IPS DF 4.7 (cell line): Measurements from ENCODE around the gene TMED9.

Experiments used
- DNase-seq: peaks from one replicate; pipeline ENCODE4 v3.0.0-alpha.2; 2013; ENCODE audit warnings: low spot score; ENCODE audit errors: extremely low read depth

TMED9 gene

GRCh38 chr5:177578316-177578715, 13.7 kb upstream of the TMED9 start:
- no peak for DNase-seq

- DNase-seq: no peak
Observed at GRCh38 chr5:177588413-177588909, 3.5 kb upstream of the TMED9 start.

GRCh38 chr5:177590406-177590805, 1.6 kb upstream of the TMED9 start:
- no peak for DNase-seq

GRCh38 chr5:177591690-177592009, 353 bp upstream of the TMED9 start:
- no peak for DNase-seq

GRCh38 chr5:177592905-177593304, 902 bp downstream of the TMED9 start:
- DNase-seq: no peak

GRCh38 chr5:177593511-177593910, 1.5 kb downstream of the TMED9 start:
- no peak for DNase-seq

- no peak for DNase-seq
Observed at GRCh38 chr5:177594071-177594470, 2.1 kb downstream of the TMED9 start.

- no peak for DNase-seq
Observed at GRCh38 chr5:177595026-177595585, 3.1 kb downstream of the TMED9 start.

- no peak for DNase-seq
Observed at GRCh38 chr5:177595991-177596774, 4.2 kb downstream of the TMED9 start.

- no peak for DNase-seq
Observed at GRCh38 chr5:177596775-177597238, 4.8 kb downstream of the TMED9 start.

- no peak for DNase-seq
Observed at GRCh38 chr5:177598477-177598876, 6.5 kb downstream of the TMED9 start.

- DNase-seq: no peak
Observed at GRCh38 chr5:177599731-177600507, 7.9 kb downstream of the TMED9 start, which contains the start of gene B4GALT7. TSS of gene B4GALT7 (plus strand) at chr5:177600132. CDS start at chr5:177600211, 79 bp downstream.

GRCh38 chr5:177600508-177601018, 8.6 kb downstream of the TMED9 start:
- DNase-seq: no peak

- no peak for DNase-seq
Observed at GRCh38 chr5:177601126-177601525, 9.1 kb downstream of the TMED9 start.

- DNase-seq: no peak
Observed at GRCh38 chr5:177601577-177602457, 9.8 kb downstream of the TMED9 start.

- no peak for DNase-seq
Observed at GRCh38 chr5:177602458-177602830, 10.4 kb downstream of the TMED9 start.

GRCh38 chr5:177603631-177604030, 11.6 kb downstream of the TMED9 start:
- DNase-seq: no peak

- DNase-seq: no peak
Observed at GRCh38 chr5:177604116-177604521, 12.1 kb downstream of the TMED9 start.

- DNase-seq: no peak
Observed at GRCh38 chr5:177604656-177605055, 12.7 kb downstream of the TMED9 start.

- DNase-seq: no peak
Observed at GRCh38 chr5:177605078-177605477, 13.1 kb downstream of the TMED9 start.

GRCh38 chr5:177605667-177606066, 13.7 kb downstream of the TMED9 start:
- DNase-seq: no peak
